Inflammatory macrophage treated with lipopolysaccharide for 4 hours (primary cell): ENCODE results near the gene CD36.

Experiments used
- DNase-seq: peaks from one replicate; pipeline ENCODE4 v3.0.0-alpha.2; 2020

CD36 gene

DNA sequence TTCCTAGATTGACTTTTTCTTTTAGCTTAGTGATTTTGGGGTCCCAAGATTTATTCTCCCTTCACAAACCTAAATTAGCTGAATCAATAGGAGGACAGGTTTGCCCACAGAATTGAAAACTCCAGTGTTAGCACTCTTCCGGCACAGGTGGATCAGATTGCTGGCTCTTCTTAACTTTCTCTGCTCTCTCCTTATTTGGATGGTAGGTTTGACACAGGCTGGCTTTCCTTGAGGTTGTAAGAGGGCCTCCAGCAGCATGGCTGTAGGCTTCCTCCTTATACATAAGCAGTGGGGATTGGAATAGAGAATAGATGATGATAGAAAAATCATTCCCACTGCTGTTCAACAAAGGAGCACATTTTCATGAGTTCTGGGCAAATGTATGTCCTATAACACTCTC is 9.4 kb upstream of the CD36 start:
- DNase-seq = no peak

DNA sequence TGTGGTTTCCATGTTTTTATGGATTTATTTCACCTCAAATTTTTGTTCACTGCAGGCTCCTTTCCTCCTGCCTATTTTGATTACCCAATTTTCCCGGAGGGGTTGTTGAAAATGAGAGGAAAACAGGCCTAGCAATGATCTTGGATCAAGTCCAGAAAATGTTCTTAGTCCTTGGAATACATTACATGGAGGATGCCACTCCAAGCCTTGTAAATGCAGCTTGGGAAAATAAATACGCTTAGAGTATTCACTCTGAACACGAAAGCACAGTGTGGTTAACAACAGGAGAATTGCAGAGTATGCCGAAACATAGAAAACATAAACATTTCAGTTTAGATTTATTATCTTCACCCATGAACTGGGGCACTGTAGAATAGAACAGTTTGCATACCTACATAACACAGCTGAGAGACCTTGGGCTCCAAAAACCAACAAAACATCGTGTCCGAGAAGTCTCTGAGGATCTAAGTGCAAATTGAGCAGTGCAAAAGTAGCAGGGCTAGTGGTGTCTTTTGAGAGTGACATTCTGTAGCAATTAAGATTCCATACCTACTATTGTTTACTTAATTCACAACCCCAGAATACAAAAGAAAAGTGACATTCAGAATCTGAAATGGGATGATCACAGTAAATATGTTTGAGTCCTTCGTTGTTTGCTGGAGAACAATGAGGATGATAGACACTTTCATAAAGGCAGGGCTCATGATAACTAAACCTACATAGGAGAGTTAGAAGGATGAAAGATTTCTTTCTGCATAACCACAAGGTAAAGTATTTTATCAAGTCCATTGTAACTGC is 7.6 kb upstream of the CD36 start:
- DNase-seq = no peak

DNA sequence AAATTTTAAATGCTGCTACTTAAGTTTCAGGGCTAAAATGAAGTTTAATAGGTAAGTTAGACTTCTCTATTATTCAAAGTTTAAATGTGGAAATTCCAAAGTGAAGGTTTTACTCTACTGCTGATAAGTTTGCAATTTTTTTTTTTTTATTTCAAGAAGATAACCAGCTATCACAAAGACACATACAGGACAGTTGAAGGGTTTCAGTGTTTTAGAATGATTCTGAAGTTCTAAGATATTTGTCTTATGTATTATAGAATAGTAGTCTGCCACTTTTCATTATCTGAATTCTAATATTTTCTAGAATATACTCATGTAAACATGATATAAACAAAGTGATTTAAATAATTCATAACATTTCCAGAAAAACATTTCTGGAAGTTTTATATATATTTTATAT is 7.0 kb upstream of the CD36 start:
- no peak for DNase-seq

DNA sequence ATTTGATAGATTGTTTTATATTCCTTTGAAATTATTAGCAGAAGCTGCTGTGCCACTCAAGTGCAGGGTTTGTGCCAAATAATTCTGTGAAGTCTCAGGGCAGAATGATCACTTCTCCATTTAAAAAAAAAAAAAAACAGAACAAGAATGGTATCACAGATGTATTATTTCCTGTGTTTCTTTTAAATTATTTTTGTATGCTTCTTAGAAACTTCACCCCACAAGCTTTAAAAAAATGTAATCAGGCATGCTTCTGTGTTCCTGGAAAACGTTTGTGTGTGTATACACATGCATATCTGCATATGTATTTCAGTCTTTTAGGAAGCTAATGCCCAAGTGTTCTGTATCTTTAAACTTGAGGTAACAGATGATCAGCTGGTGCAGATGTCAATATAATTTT is 6.3 kb upstream of the CD36 start:
- DNase-seq = peak; percentile 24

DNA sequence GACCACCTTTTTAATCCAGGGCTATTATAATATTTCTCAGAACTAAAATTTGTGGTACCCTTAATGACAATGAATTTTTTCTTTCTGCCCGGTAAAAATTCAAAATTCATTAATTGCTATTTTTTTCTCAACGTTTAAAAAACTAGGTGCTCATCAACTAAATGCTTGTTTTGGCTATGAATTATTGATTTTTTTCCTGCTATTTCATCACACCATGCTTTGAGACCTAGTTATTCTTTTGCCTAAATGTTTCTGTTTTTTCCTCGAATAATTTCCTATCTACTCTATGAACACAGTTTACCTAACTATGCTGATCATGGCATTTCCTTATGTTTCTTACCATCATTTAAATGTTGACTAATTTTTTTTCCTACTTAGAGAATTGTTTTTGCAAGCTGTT is 5.6 kb upstream of the CD36 start:
- DNase-seq = no peak

DNA sequence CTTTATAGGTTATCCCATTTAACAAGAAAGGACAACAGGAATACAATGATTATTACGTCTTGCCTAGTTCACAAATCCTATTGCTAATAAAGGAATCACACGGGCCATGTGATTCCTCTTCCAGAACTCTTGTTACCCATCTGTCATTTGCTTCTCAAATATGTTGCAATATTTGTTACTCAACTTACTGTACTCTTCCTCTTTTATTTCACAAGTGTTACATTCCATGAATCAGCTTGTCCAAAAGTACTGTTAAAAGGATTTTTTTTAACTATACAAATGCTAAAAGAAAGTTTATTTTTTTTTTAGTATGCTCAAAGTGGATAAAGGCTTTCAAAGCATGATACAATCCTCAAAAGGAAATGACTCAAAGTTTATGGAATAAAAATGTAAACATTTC is 3.9 kb upstream of the CD36 start:
- DNase-seq = peak; percentile 94

DNA sequence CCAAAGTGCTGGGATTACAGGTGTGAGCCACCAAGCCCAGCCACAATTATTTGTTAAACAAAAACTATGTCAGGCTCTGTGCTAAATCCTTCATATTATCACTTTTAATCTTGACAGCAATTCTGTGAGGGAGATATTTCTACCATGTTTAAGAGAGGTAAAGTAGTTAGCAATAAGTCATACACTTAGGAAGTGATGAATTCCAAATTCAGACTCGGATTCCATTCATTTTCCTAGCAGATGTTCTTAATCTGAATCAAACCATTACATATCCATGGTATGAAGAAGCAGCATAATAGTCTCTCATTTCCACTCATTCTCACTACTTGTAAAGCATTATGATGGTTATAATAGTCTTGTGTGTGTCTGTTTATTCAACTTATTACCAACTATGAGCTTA is 2.9 kb upstream of the CD36 start:
- no peak for DNase-seq

DNA sequence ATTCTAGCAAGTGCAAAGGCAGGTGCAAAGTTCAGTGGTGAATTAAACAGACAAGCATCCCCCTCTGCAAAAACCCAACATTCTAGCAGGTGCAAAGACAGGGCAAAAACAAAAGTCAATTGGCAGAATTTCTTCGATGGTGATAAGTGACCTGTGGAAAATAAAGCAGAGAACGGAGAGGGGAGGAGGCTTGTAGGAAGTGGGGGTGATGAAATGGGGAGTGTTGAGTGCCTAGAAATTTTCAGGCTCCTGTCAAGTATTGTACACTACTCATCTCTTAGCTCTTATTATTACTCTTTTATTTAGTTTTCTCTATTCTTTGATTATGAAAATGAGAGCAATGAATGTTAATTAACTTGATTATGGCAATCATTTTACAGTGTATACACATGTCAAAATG is 2.4 kb upstream of the CD36 start:
- DNase-seq = no peak

DNA sequence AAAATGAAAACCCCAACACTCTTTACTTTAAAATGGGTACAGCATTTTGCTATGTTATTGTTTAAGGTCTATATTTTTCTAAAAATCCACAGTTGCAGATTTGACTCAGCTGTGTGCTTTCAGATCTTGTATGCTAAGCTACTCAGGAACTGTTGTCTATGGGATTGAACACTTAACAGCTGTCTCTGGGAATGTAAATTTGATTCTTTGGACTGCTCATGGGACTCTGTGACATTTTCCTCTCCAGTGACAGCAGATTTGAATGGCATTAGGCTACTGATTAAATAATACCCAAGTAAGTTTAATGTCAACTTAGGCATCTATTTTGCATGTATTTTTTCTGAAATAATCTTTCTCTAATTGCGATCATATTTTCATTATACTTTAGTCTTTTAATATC is 1.7 kb upstream of the CD36 start:
- DNase-seq = no peak

DNA sequence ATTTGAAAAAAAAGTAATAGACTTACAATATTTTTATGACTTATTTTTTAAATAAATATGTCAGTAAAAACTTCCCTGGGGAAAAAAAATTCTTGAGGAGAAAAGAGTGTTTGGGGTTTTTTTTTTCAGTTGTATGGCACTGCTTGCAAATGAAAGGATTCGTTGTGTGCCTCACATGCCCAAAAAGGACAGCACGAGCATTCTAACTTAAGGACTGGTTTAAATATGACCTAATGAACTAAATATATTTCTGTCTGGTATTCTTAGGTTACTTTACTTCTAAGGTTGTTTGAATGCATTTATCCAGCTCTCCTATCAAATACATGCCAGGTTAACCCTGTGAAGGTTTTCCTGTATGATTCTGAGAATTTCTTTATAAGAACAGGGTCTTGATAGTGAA is 988 bp upstream of the CD36 start:
- no peak for DNase-seq

DNA sequence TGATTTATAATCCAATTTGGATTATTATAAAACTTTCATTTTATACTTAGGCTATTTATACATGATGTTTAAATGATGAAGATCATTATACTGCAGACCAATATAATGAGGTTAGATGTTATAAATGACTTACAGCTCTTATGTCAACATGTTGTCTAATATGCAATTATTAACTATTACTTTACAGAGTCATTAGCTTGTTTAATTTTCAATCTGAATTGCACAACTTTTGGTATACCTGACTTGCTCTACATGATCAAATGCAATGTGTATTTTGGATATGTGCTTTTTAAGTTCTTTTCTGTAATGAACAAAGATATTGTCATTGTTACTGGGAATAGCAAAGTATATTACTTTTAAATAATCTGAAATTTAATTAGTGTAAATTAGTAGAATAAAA is 569 bp downstream of the CD36 start:
- DNase-seq = no peak

DNA sequence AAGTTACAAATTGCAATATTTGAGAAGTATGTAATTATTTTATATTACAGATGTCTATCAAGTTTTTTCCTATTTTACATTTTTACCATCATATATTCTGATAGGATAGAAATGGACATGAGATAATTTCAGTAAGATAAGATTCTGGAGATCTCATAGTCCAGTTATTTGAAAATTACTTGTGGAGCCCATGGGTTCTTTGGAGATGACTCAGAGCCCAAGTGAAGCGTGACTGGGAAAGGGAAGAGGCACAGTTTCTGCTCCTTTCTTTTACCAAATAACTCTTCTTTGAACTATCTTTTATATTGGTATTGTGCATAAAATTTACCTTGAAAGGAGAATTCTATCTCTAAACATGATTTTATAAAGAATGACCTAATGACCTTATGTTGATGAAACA is 2.4 kb downstream of the CD36 start:
- peak; percentile 47 for DNase-seq

DNA sequence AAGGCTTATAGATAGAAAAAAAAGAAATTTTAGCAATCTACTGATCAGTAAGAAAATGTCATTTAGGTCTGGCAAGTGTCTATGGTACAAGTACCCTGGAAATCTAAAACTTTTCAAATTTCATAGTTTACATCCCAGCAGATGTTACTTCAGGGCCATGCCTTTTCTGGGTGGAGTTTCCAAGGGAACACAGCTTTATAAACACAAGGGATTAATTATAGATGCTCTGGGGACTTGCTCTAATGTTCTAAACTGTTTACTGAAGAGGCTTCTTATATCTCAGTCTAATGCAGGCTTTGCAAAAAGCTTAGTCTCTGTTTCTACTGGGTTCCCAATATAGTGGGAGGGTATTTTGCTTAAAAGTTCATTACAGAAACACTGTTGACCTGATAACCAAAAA is 3.1 kb downstream of the CD36 start:
- DNase-seq = no peak

DNA sequence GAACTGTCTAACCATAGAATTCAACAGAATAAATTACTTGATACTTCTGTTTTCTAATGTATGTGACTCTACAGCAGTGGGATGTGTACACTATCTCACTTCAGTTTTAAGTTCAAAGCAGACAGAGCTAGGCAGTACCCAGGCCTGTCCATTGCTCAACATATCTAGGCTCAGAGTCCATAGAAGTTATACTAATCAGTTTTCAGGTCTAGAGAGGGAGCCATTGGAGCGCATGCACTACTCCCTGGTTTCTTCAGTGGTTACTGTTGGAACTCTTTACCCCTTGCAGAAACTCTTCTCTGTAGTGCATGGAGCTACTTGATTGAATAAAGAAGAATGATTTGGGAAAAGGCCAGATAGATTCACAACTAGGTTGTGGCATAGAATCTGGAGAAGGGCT is 4.4 kb downstream of the CD36 start:
- peak; percentile 39 for DNase-seq

DNA sequence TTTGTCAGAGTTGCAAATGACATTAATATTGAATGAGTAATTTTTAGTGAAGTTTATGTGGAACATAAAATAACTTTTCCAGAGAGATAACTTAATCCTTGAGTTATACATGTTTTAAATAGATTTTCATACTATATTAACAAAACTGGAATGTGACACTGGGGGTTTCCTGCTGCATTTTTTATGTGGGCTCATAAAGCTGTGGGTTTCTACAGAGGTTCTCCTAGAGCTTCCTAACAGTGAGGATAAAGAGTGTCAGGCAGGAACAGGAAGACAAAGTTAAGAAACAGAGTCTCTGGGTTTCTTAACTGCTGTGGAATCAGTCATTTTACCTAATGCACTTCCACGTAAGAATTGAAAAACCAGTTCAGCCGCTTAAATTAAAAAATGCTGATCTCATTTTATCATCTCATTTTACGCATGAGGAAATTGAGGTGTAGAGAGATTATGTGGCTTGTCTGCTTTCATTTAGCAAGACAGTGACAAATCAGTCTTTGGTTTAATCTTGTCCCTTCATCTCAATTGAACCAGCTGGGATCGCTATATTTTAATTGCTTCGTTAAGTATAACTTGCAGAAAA is 5.0 kb downstream of the CD36 start:
- DNase-seq = peak; percentile 53

DNA sequence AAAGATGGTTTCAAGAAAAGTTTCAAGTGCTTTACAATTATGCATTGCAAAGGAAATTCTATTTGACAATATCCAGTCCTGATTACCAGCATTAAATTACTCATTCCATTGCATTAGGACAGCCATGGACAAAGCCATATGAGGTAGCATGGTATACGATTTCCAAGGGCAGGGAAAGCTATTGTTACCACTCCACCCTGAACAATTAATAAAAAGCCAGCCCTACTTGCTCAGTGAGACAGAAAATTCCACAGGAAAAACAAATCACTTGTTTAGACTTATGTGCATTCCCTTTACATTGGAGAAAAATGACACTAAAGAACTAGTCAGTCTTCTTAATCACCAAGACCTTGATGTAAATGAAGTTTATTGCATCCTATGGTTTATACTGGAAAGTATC is 5.6 kb downstream of the CD36 start:
- no peak for DNase-seq

DNA sequence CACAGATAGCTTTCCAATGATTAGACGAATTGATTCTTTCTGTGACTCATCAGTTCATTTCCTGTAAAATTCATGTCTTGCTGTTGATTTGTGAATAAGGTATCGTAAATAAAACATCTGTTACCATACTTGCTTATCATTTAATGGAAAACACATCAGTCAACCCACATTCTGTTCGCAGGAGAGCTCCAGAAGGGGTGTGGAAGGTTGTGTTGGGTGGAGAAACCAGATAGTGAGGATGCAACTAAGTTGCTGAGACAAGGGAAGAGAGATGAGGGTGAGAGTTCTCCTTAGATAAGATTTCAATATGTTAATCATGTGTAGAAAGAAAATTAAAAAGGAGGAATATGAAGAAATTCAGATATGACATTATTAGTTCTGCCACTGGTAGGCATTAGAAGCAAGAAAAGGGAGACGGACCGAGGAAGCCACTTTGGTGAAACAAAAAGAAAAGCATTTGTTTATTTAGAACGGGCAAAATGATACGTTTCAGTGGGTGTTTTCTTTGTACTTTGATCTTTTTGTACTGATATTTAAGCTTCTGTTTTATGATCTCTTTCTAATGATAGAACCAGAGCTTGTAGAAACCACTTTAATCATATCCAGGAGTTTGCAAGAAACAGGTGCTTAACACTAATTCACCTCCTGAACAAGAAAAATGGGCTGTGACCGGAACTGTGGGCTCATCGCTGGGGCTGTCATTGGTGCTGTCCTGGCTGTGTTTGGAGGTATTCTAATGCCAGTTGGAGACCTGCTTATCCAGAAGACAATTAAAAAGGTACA is 7.8 kb downstream of the CD36 start:
- DNase-seq = no peak

DNA sequence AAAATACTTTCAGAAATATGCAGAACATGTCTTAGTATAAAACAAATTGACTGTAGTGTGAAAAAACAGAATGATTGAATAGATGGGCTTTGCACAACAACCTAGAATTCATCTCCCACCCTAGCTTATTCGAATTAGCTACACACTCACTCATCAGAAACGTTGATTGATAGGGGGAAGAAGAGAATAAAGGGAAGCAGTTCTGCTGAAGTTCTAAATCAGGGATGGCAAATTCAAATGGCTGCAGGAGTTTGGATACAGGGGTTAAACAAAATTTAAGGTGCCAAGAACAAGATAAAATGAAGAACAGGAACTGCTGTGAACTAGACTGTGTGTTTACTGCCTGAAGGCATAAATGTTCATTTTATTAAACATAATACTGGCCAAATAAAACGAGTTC is 9.0 kb downstream of the CD36 start:
- DNase-seq = no peak

DNA sequence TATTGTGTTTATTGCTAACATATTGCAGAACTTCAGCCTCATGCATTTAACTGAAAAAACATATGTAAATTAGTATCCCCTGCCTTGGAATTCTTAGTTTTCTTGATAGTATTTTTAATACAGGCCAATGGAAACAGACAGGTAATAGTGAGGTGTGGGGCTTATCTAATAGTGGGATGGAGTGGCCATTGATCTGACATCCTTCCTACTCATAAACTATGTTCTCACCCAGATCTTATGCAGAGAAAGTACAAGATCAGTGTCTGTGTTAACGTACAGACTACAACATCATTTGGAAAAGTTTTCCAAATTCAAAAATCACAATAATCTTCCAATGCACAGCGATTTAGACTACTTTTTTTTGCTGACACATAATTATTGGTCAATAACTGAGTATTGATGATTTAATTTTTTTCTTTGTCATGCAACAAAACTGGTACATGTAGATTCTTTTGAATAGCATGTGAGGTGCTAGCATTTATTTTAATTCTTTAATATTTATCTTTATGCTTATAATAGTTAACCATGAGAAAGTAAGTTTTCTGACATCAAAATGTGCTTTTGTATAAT is 9.7 kb downstream of the CD36 start:
- no peak for DNase-seq

DNA sequence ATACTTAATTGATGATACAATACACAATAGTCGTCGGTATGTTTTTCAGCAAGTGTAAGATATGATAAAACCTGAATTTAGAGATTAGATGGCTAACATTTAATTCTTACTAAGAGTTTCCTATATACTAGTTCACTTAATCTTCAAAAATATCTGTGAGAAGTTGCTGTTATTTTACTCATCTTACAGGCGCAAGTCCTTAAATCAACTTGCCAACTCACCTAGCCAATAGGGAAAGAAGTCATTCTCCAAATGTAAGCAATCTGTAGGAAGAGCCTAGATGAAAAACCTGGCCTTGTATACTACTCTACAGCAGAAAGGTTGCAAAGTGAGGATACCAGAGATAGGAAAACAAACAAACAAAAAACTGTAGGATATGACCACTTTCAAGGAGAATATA is 10.6 kb downstream of the CD36 start:
- no peak for DNase-seq

DNA sequence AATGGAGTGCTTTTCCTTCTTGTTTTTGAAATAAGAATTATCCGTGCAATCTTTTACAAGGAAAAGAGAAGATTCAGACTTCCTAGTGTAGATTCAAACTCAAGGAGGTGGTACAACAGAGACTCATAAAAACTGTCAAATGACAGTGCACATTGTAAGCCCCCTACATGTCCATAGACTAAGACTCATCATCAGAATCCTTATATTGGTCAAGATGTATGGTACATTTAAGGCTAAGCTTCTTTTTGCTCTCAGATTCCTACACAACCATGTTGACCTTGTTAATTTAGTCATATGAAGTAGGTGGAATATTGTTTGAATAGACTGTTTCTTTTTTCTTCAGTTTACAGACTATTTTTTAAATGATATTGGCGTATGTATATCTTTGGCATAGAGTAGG is 11.6 kb downstream of the CD36 start:
- DNase-seq = no peak

DNA sequence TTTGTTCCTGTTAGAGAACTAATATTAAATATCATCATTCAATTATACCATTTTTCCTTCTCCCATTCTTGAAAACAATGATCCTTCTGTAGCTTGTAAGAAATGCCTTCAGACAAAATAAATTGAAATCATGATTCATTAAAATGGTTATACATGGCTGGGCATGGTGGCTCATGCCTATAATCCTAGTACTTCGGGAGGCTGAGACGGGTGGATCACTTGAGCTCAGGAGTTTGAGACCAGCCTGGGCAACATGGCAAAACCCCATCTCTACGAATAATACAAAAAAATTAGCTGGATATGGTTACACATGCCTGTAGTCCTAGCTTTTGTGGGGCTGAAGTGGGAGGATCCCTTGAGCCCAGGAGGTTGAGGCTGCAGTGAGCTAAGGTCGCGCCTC is 13.0 kb downstream of the CD36 start:
- no peak for DNase-seq

DNA sequence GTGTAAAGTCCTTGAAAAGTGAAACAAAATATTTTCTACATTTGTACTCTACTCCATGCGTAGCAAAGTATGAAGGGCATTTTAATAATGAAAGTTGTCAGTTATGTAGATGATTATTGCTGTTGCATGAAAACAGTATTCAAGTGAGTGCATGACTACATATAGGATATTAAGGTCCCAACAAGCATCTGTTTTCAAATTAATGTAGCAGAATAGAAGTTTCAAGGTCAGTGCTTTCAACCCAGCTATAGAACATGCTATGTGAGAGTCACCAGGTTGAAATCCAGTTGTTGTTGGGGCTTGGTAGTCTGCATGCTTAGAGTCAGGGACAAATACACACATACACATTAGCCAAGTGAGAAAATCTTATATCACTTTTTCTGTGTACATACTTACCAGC is 14.8 kb downstream of the CD36 start:
- DNase-seq = no peak

DNA sequence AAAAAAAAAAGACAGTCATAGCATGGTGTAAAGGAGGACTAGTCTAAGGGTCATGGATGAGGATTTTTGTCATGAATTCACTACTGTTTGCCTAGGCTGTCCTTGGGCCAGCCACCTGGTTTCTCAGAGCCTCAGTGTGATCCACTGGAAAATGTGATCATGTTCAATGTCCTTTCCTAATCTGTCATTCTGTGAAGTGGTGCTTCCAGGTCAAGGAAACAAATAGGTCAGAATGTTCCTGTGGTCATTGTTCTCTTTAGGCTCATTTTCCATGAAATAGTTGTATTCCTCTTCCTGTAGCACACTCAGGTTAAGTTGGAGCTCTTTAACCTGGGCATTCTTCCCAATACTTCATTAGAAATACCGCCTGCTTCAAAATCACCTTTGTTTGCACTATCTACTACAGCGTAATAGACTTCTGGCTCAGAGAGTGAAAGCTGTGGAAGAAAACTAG is 16.5 kb downstream of the CD36 start:
- DNase-seq = no peak
